ENCODE measurements around the gene SUGCT. TPM values are rescaled to one million over a fixed set of nuclear protein-coding genes. Genes with fewer than 3 reads are reported as not detected.

The SUGCT gene
- polyA plus RNA-seq, 1 experiment: 12.5 TPM

GRCh38 chr7:40723829-40724228 lies 589.0 kb downstream of the SUGCT start:
- POLR2A ChIA-PET: no interaction called here
- Histone ChIP-seq H3K27me3 (ENCODE audit: control insufficient read depth, insufficient read depth, low read length) (no peaks in the 10 kb centered on the region), H3K27ac (ENCODE audit: low read depth, low read length) (no peak overlapping the region), H3K9me3 (ENCODE audit: control insufficient read depth, insufficient read depth, low read length) (no peaks in the 10 kb centered on the region), H3K4me3 (ENCODE audit: low read depth, low read length) (no peak overlapping the region)
- DNase-seq (ENCODE audit: low read depth, low spot score): no peak
- no peak for TF ChIP-seq CTCF (IDR thresholded peaks at IDR 0.05; ENCODE audit: low read depth, low read length)
- CTCF ChIA-PET: no interaction called here

GRCh38 chr7:40726559-40726958 lies 591.8 kb downstream of the SUGCT start:
- no peak overlapping the region for H3K27ac ChIP-seq (ENCODE audit: low read depth, low read length)
- no peaks in the 10 kb centered on the region for H3K9me3 ChIP-seq (ENCODE audit: control insufficient read depth, insufficient read depth, low read length)
- POLR2A ChIA-PET: no interaction called here
- no peak overlapping the region for H3K4me3 ChIP-seq (ENCODE audit: low read depth, low read length)
- no peak for DNase-seq (ENCODE audit: low read depth, low spot score)
- no peaks in the 10 kb centered on the region for H3K27me3 ChIP-seq (ENCODE audit: control insufficient read depth, insufficient read depth, low read length)
- CTCF ChIA-PET: no interaction called here
- TF ChIP-seq CTCF (IDR thresholded peaks at IDR 0.05; ENCODE audit: low read depth, low read length): no peak

GRCh38 chr7:40733114-40733513 lies 598.3 kb downstream of the SUGCT start:
- DNase-seq (ENCODE audit: low read depth, low spot score): no peak
- no peaks in the 10 kb centered on the region for H3K9me3 ChIP-seq (ENCODE audit: control insufficient read depth, insufficient read depth, low read length)
- ChIA-PET POLR2A (no interaction called here), CTCF (no interaction called here)
- no peak for TF ChIP-seq CTCF (IDR thresholded peaks at IDR 0.05; ENCODE audit: low read depth, low read length)
- no peaks in the 10 kb centered on the region for H3K27me3 ChIP-seq (ENCODE audit: control insufficient read depth, insufficient read depth, low read length)
- H3K27ac ChIP-seq (ENCODE audit: low read depth, low read length): no peak overlapping the region
- no peak overlapping the region for H3K4me3 ChIP-seq (ENCODE audit: low read depth, low read length)

- no peak overlapping the region for H3K4me3 ChIP-seq (ENCODE audit: low read depth, low read length)
- no peak for TF ChIP-seq CTCF (IDR thresholded peaks at IDR 0.05; ENCODE audit: low read depth, low read length)
- H3K27ac ChIP-seq (ENCODE audit: low read depth, low read length): no peak overlapping the region
- DNase-seq (ENCODE audit: low read depth, low spot score): no peak
- POLR2A ChIA-PET: interaction anchor here (0.7 kb wide), 1 partner anchor 17 kb away, joined by 3 read pairs; no protein-coding TSS in a partner anchor
- no peaks in the 10 kb centered on the region for H3K9me3 ChIP-seq (ENCODE audit: control insufficient read depth, insufficient read depth, low read length)
- no peaks in the 10 kb centered on the region for H3K27me3 ChIP-seq (ENCODE audit: control insufficient read depth, insufficient read depth, low read length)
- CTCF ChIA-PET: no interaction called here
Observed at GRCh38 chr7:40733578-40733977, 598.8 kb downstream of the SUGCT start.

- Histone ChIP-seq H3K27ac (ENCODE audit: low read depth, low read length) (no peak overlapping the region), H3K27me3 (ENCODE audit: control insufficient read depth, insufficient read depth, low read length) (no peaks in the 10 kb centered on the region), H3K4me3 (ENCODE audit: low read depth, low read length) (no peak overlapping the region), H3K9me3 (ENCODE audit: control insufficient read depth, insufficient read depth, low read length) (no peaks in the 10 kb centered on the region)
- CTCF ChIA-PET: no interaction called here
- TF ChIP-seq CTCF (IDR thresholded peaks at IDR 0.05; ENCODE audit: low read depth, low read length): no peak
- POLR2A ChIA-PET: no interaction called here
- no peak for DNase-seq (ENCODE audit: low read depth, low spot score)
Observed at GRCh38 chr7:40739257-40739656, 604.5 kb downstream of the SUGCT start.

Measured in AG04450 (cell line).